ES-I3 (cell line): ENCODE measurements around the gene BCL7C.

Source experiments
- H3K36me3 ChIP-seq: 2 replicates; pipeline ENCODE4 v1.6.1; 2013; ENCODE audit warnings: mild to moderate bottlenecking, low read length, control low read depth, moderate library complexity; ENCODE audit not compliant: insufficient read depth
- H3K4me1 ChIP-seq: 2 replicates; pipeline ENCODE4 v1.6.1; 2013; ENCODE audit warnings: mild to moderate bottlenecking, control low read depth, low read length; ENCODE audit not compliant: insufficient read depth
- H3K9ac ChIP-seq: 2 replicates; pipeline ENCODE4 v1.6.1; 2013; ENCODE audit warnings: low read depth, mild to moderate bottlenecking, low read length, moderate library complexity
- H3K9me3 ChIP-seq: 2 replicates; pipeline ENCODE4 v1.6.1; 2013; ENCODE audit warnings: mild to moderate bottlenecking, low read length, moderate library complexity; ENCODE audit not compliant: control insufficient read depth, insufficient read depth

Gene BCL7C

DNA sequence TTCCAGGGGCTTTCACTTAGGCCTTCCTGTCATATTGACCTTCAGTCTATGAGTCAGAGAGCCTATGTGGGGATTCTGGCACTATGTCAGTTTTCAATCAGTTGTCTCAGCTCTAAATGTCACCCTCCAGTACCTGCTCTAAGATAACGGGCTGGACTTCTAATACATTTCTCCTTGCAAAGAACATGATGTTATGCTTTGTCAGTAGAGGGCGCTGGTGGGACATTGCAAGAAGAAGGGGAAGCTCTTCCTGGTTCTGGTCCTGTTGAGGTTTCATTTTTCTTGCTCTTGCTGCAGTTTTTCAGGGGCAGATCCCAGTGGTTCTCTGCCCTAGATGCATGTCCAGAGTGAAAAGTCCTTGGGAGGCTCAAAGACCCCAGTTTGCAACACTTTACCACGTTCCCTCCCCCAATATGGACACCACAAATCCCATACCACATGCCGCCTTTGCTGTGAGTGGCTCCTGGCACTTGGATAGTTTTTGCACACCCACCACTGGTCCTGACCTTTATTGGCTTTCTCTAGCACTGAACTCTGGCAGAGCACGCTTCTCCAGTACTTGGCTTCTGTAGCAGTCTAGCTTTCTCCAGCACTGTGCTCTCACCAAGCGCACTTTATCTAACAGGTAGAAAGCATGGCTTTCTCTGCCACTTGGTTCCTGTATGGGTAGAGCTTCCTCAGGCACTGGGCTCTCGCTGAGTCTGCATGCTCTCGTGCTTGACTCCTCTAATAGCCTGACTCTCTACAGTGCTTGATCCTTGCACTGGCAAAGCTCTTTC lies 49.0 kb downstream of the BCL7C start:
- H3K9ac ChIP-seq, result no peak overlapping the region
- peaks cover 6% of the 10 kb centered on the region for H3K4me1 ChIP-seq
- H3K9me3 ChIP-seq, result no peaks in the 10 kb centered on the region
- H3K36me3 ChIP-seq, result no peaks in the 10 kb centered on the region

DNA sequence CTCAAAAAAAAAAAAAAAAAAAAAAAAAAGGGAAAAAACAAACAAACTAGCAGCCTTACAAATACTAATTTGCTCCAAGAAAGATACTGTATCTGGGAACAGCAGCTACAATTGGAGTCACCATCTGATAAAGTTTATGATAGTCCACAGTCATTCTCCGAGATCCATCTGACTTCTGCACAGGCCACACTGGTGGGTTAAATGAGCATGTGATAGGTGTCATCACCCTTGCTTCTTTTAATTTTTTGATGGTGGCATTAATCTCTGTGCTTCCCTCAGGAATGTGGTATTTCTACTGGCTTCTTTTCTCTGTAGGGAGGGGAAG lies 49.6 kb downstream of the BCL7C start:
- Histone ChIP-seq H3K9me3 (no peaks in the 10 kb centered on the region), H3K4me1 (peaks cover 6% of the 10 kb centered on the region), H3K36me3 (no peaks in the 10 kb centered on the region), H3K9ac (no peak overlapping the region)

DNA sequence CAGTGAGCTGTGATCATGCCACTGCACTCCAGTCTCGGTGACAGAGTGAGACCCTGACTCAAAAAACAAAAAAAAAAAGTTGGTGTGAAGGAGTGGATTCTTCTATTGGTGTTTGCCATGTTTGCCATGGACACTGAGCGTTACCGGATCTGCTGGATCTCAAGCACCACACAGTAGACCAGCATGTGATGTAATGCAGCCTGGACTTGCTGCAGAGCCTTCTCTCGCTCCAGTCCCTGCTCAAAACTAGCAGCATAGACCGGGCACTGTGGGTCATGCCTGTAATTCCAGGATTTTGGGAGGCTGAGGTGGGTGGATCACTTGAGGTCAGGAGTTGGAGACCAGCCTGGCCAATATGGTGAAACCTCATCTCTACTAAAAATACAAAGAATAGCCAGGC lies 50.4 kb downstream of the BCL7C start:
- Histone ChIP-seq H3K9me3 (no peaks in the 10 kb centered on the region), H3K9ac (no peak overlapping the region), H3K4me1 (peaks cover 6% of the 10 kb centered on the region), H3K36me3 (no peaks in the 10 kb centered on the region)

DNA sequence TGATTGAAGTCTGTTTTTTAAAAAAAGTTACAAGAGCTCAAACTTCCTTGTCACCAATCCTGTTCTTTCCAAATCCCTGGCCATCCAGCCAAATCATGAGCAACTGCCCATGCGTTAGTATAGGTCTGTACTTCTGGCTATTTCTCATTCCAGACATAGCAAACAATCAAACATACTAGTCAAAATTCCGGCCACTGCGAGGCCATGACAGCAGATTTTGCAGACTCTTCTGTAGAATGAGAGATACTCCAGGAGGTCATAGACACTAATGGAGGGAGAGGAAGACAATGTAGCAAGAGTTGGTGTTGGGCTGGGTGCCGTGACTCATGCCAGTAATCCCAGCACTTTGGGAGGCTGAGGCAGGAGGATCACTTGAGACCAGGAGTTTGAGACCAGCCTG lies 50.9 kb downstream of the BCL7C start:
- Histone ChIP-seq H3K9ac (no peak overlapping the region), H3K4me1 (peaks cover 6% of the 10 kb centered on the region), H3K36me3 (no peaks in the 10 kb centered on the region), H3K9me3 (no peaks in the 10 kb centered on the region)

DNA sequence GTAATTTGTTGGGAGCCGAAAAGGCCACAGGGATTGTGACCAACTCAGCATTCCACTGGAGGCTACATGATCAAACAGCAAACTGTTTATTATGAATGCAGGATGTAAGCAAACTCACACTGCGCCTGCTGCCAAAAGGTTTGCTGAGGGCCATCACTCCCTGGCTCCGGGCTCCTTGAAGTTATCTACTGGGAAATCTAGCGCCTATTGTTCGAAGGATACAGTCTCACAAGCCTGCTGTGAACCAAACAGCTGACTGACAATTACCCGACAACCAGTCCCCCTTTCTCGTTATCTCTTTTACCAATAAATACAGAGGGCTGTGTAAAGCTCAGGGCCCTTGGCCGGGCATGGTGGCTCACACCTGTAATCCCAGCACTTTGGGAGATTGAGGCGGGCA lies 52.5 kb downstream of the BCL7C start:
- no peaks in the 10 kb centered on the region for H3K36me3 ChIP-seq
- H3K9ac ChIP-seq, result no peak overlapping the region
- H3K4me1 ChIP-seq, result peaks cover 6% of the 10 kb centered on the region
- no peaks in the 10 kb centered on the region for H3K9me3 ChIP-seq

DNA sequence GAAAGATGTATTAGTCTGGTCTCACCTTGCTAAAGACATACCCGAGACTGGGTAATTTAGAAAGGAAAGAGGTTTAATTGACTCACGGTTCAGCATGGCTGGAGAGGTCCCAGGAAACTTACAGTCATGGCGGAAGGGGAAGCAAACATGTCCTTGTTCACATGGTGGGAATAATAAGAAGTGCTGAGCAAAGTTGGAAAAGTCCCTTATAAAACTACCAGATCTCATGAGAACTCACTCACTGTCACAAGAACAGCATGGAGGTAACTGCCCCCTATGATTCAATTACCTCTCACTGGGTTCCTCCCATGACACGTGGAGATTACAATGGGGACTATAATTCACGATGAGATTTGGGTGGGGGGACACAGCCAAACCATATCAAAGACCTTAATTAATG lies 53.3 kb downstream of the BCL7C start:
- Histone ChIP-seq H3K9ac (no peak overlapping the region), H3K36me3 (no peaks in the 10 kb centered on the region), H3K4me1 (peaks cover 6% of the 10 kb centered on the region), H3K9me3 (no peaks in the 10 kb centered on the region)

DNA sequence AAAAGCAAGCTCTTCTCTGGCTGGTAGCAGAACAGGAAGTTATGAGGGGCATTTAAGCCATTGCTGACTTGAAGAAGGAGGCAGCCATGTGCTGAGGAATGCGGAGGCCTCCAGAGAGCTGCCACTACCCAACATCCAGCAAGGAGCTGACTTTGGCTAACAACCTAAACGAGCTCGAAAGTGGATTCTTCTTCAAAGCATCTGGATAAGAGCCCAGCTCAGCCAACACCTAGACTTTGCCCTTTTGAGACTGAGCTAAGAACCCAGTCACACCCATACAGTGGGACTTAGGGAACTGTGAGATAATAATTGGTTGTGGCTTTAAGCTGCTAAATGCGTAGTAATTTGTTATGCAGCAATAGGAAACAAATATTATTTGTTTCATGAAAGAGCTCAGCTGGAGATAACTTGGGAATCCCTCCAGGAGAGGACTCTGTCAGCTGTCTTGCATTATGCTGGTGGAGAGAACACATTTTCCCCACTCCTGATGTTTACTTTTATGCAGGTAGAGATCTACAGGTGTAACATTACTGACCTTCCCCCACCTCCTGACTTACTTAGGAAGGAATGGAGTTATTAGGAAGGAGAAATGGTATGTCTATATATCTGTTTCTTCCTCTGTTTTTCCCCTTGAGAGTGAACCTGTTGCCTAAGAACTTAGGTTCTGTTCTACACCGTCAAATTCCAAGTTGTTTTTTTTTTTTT lies 54.2 kb downstream of the BCL7C start:
- H3K9me3 ChIP-seq, result no peaks in the 10 kb centered on the region
- H3K4me1 ChIP-seq, result no peaks in the 10 kb centered on the region; the same call in 1 of the 2 replicates
- no peaks in the 10 kb centered on the region for H3K36me3 ChIP-seq
- H3K9ac ChIP-seq, result no peak overlapping the region

DNA sequence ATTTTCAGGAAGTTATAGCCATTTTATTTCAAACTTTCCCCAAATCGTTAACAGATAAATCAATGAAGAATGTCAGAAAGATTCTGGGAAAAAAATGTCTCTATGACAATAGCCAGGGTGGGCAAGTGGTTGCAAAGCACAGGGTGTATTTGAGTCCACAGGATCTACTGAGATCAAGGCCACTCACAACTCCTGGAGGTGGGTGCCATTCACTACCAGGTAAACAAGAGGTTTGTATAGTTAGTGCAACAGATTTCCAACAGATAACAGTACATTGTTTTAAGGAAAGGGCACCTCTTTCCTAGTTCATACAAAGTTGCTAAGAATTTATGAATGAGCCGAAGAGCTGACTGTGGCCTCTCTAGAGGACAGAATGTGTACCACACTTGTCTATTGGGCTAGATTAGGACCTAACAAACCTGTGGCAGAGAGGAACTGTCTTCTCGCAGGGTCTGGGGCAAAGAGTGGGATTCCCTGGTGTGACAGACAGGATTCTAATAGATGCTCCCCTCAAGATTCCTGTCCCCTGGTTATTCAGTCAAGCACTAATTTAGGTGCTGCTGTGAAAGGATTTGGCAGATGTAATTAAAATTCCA lies 54.9 kb downstream of the BCL7C start:
- H3K4me1 ChIP-seq, result no peaks in the 10 kb centered on the region; the same call in 1 of the 2 replicates
- no peaks in the 10 kb centered on the region for H3K36me3 ChIP-seq
- no peak overlapping the region for H3K9ac ChIP-seq
- H3K9me3 ChIP-seq, result no peaks in the 10 kb centered on the region

DNA sequence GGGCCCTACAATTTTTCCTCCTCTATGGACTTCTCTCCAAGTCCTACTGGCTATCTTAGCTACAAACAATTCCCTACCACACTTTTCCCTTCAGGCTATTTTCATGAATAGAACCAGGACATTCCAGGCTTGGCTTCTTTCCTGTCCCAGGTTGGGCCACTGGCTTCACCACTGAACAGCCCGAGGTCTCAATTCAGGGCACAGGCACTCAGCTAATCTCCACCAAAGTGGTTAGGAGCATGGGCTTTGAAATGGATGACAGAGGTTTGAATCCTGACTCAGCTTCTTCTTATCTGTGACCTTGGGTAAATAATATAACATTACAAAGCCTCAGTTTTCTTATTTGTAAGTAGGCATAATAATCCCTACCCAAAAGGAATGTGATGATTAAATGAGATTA lies 56.0 kb downstream of the BCL7C start:
- no peaks in the 10 kb centered on the region for H3K36me3 ChIP-seq
- no peak overlapping the region for H3K9ac ChIP-seq
- H3K9me3 ChIP-seq, result no peaks in the 10 kb centered on the region
- no peaks in the 10 kb centered on the region; the same call in 1 of the 2 replicates for H3K4me1 ChIP-seq
